ENCODE data around the gene ADD1.

ADD1 gene

DNA sequence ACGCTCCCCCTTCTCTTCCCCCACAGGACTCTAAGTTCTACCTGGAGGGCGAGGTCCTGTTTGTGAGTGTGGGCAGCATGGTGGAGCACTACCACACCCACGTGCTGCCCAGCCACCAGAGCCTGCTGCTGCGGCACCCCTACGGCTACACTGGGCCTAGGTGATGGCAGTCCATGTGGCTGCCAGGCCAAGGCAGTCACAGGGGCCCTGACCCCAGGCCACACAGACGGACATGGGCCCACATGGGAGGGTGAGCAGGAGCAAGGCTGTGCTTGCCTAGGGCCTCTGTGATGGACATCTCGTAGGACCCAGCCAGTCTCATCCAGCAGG lies 10.0 kb upstream of the ADD1 start:
- DNase-seq (ENCODE audit: low read depth in 2 of 2, low spot score in 1 of 2), result no peak

DNA sequence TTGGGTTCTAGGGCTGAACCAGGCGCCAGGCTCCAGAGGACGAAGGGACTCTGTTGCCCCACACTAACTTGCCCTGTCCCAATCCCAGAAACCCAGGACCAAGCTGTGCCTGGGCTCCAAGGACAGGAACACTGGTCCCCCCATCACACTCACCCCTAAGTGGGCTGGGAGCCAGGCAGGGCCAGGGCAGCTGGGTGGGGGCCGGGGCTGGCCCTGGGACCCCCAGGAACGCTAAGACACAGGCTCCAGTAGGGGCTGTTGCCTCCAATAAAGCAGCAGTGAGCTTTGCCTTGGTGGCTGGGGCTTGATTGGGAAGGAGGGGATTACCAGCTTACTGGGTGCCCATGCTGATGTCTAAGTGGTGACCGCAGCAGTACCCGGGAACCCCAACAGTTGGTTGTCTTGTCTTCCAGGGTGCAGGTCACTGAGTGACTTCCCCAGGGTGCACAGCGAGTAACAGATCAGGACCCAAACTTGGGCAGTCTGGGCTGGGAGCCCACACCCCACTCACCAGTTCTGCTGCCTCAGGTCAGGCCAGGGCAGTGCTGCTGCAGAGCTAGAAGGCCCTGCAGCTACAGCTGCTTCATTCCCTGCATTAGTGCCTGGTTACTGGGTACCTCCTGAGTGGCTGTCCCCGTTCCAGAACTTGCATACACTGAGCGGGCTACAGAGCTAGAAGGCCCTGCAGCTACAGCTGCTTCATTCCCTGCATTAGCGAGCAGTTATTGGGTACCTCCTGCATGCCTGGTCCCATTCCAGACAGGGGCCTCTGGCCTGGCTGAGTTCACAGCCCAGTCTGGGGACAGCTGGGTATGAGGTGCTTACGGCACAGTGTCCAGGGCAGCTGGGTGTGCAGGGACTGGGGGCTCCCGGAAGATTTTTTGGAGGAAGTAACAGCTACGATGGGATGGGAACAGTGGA lies 9.4 kb upstream of the ADD1 start:
- no peak for DNase-seq (ENCODE audit: low read depth in 2 of 2, low spot score in 1 of 2)

- DNase-seq (ENCODE audit: low read depth in 2 of 2, low spot score in 1 of 2), result no peak
These were observed 7.7 kb upstream of the ADD1 start for GRCh38 chr4:2835978-2836377.

GRCh38 chr4:2836391-2836859 lies 7.2 kb upstream of the ADD1 start:
- DNase-seq (ENCODE audit: low read depth in 2 of 2, low spot score in 1 of 2), result no peak

DNA sequence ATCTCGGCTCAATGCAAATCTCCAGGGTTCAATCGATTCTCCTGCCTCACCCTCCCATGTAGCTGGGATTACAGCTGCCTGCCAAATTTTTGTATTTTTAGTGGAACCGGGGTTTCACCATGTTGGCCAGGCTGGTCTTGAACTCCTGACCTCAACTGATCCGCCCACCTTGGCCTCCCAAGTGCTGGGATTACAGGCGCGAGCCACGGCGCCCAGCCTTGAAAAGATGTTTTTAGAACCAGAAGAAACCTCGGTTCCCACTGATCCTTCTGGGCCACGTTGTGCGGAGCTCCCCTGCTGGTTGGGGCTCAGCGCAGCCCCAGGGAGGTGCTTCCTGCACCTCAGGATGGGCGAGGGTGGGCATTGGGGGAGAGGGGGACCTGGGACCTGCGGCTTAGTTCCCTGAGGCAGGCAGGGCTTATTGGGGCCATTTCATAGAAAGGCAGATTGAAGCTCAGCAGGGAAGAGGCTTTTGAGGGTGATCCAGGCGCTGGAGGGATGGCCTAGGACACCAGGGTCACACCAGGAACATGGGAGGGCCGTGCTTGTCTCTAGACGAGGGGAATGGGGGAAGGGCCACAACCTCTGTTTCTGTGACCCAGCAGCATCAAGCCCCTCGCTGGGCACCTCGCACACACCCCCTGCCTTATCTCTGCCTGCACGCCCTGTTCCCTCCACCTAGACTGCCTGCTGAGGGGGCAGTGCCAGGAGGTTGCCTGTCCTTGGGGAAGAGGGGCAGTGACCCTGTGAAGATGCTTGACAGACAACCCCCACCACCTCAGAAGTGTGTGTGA lies 6.3 kb upstream of the ADD1 start:
- no peak for DNase-seq (ENCODE audit: low read depth in 2 of 2, low spot score in 1 of 2)

DNA sequence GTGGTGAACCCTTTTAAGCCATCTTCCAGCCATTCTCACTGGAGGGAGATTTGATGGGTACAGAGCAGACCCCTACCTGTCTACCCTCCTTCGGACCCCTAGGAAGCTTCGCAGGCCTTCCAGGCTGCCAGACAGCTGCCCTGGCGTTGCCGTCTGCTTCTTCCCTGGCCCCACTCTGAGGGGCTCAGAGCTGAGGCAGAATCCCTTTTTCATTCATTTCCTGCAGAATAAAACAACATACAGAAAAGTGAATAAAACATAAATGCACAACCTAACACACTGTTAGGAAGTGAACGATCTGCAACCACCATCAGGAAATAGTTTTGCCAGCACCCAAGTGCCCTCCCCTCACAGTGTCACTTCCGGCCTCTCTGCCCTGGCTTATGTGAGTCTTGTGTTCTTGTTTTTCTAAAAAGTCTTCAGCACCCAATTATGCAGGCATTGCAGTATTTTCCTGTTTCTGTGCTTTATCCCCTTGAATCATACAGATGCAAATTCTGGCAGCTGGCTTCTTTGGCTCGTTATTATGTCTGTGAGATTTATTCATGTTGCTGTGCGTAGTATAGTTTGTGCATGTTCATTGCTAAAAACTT lies 5.6 kb upstream of the ADD1 start:
- peak; percentile 28 to 58 for DNase-seq (ENCODE audit: low read depth in 2 of 2, low spot score in 1 of 2)

GRCh38 chr4:2839060-2839459 lies 4.6 kb upstream of the ADD1 start:
- DNase-seq (ENCODE audit: low read depth in 2 of 2, low spot score in 1 of 2), result no peak

- DNase-seq (ENCODE audit: low read depth in 2 of 2, low spot score in 1 of 2), result no peak
These were observed 869 bp upstream of the ADD1 start for GRCh38 chr4:2842687-2843262.

DNA sequence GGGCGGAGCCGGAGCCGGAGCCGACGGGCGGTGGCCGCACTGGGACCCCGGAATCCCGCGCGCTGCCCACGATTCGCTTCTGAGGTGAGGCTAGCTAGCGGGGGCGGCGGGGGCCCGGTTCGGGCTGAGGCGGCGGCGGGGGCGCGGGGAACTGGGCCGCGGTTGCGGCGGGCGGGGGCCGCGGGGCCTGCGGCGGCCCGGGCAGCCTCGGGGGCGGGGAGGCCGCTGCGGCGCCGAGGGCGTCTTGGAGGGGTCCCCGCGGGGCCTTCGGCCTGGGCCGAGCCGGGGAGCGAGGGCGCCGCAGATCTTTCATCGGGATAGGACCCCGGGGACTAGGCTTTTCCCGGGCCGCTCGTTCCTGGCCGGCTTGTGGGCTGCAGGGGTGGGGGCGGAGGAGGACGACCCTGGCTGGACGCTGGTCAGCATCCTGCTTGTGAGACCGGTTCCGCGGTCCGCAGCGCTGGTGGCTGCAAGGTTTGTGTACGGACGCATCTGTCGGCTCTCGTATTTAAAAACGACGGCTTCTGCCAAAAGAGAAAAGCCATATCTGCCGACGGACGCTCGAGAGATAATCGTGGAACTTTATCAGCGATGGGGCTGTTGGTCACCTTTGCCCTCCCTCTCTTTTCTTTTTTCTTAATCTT lies 419 bp downstream of the ADD1 start:
- DNase-seq (ENCODE audit: low read depth in 2 of 2, low spot score in 1 of 2), result no peak

DNA sequence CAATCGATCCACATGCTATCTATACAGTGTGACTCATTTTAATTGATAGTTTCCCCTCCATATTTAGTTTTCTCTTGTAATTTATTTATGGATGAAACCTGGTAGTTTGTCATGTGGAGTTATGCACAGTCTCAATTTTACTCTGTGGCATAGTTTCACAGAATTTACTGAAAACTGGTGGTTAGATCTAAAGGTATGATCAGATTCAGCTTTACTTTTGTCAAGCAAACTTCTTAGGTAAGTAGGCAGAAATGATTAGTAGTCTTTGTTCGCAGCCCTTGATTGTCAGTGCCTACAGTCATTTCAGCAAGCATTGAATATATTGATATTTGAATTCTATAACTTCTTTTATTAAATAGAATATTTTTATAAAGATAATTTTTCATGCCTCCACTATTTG lies 2.5 kb downstream of the ADD1 start:
- no peak for DNase-seq (ENCODE audit: low read depth in 2 of 2, low spot score in 1 of 2)

- no peak for DNase-seq (ENCODE audit: low read depth in 2 of 2, low spot score in 1 of 2)
These were observed 3.7 kb downstream of the ADD1 start for GRCh38 chr4:2847302-2847871.

DNA sequence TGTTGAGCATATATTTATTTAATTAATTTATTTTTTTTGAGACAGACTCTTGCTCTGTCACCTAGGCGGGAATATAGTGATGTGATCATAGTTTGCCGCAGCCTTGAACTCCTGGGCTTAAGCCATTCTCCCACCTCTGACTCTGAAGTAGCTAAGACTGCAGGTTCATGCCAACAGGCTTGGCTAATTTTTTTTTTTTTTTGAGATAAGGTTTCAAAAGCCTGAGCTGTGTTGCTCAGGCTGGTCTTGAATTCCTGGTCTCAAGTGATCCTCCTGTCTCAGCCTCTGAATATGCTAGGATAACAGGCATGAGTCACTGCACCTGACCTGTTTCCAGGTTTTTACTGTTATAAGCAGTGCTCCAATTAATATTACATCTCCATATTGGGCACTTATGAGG lies 4.8 kb downstream of the ADD1 start:
- DNase-seq (ENCODE audit: low read depth in 2 of 2, low spot score in 1 of 2), result no peak

GRCh38 chr4:2849267-2850152 lies 5.9 kb downstream of the ADD1 start:
- DNase-seq (ENCODE audit: low read depth in 2 of 2, low spot score in 1 of 2), result no peak

GRCh38 chr4:2850966-2851798 lies 7.5 kb downstream of the ADD1 start:
- DNase-seq (ENCODE audit: low read depth in 2 of 2, low spot score in 1 of 2), result no peak

DNA sequence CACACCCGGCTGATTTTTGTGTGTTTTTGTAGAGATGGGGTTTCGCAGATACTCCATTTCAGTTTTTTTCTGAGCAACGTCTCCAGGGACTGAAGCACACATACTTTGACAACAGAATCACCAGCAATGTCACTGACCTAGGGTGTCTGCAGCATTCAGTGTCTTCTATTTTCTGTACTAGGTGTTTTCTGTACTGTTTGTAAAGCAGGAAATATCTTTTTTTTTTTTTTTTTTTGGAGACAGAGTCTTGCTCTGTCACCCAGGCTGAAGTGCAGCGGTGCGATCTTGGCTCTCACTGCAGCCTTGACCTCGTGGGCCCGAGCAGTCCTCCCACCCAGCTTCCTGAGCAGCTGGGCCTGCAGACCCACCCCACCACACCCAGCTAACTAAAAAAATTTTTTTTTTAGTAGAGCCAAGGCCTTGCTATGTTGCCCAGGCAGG lies 8.9 kb downstream of the ADD1 start:
- no peak for DNase-seq (ENCODE audit: low read depth in 2 of 2, low spot score in 1 of 2)

DNA sequence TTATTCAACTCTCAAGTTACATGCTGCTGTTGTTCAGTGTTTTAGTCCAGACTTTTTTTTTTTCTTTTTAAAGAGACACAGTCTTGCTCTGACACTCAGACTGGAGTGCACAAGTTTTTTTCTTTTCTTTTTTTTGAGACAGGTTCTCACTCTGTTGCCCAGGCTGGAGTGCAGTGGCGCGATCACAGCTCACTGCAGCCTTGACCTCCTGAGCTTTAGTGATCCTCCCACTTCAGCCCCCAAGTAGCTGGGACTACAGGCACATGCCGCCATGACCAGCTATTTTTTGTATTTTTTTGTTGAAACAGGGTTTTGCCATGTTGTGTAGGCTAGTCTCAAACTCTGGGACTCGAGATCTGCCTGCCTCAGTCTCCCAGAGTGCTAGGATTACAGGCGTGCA lies 11.9 kb downstream of the ADD1 start:
- DNase-seq (ENCODE audit: low read depth in 2 of 2, low spot score in 1 of 2), result no peak

DNA sequence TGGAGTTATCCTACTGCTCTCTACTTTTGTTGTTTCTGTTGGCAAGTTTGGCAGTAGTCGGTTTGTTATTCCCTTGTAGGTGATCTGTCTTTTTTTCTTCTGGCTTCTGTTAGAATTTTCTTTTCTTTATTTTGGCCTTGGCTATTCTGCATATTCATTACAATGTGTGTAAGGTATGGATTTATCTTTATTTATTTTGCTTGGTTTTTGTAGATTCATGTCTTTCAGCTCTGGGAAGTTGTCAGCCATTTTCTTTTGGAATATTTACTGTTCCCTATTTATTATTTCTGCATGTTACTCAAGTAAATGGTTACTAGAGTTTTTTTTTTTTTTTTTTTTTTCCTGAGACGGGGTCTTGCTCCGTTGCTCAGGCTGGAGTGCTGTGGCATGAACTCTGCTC lies 12.6 kb downstream of the ADD1 start:
- DNase-seq (ENCODE audit: low read depth in 2 of 2, low spot score in 1 of 2), result no peak

- no peak for DNase-seq (ENCODE audit: low read depth in 2 of 2, low spot score in 1 of 2)
These were observed 13.8 kb downstream of the ADD1 start for GRCh38 chr4:2857349-2857927.

All from stimulated activated CD8-positive, alpha-beta memory T cell treated with anti-CD3 and anti-CD28 coated beads, Interleukin-4, amount 100 ng/mL, for 1 hour (primary cell).